NOMO-1 treated with dmso at 0.1 percent for 144 hours (cell line): ENCODE measurements around the gene KRT73.
"Not testable (repeated sequence)": the region's sequence is repeated elsewhere in the genome, so short reads cannot be mapped to it uniquely, and the experiment has no call there.

Experiments used
- DNase-seq: peaks from one replicate; lab custom pipeline; 2025; ENCODE audit not compliant: unreplicated experiment; lab: John Stamatoyannopoulos, UW

KRT73 gene

DNA sequence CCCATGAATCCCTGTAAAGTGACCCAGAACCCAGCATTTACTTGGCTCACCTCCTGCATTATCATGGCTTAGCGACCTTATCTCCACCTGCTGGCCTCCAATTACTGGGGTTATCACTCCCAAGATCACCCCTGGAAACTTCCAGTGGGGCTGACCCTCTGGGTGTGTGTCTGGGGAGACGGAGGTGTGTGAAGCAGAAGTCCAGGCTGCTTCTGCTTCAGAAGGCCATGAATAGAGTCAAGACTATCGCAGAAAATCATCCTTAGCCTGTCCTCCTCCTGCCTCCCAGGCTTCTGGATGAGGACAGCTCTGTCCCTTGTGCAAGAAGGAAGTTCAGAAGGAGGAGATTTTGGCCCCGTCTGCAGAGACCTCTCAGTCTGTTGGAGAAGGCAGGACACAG lies 16.7 kb downstream of the KRT73 start:
- DNase-seq: no peak

DNA sequence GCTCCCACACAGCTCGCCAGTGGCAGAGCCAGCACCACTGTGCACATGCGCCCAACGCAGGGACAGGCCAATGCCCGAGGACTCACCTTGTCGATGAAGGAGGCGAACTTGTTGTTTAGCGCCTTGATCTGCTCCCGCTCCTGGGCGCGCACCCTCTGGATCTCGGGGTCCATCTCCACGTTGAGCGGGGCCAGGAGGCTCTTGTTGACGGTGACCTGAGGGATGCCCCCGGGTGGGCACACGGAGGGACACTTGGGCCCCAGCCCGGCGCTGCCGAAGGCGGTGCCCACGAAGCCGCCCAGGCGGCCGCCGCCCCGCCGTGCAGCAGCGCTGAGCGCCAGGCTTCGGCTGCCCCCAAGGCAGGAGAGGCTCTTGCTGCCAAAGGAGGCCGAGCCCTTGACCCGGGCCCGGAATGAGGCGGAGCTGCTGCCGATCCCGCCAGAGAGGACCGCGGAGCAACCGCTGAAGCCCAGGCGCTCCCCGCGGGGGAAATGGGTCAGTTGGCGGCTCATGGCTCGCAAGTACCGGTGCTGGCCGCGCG lies 17.3 kb downstream of the KRT73 start, which contains the start of gene KRT72:
Gene KRT72, minus strand, starts transcription at position 523 of the 541 bp plus-strand sequence. Its CDS starts 11 bp downstream, at position 512.
- no peak for DNase-seq

DNA sequence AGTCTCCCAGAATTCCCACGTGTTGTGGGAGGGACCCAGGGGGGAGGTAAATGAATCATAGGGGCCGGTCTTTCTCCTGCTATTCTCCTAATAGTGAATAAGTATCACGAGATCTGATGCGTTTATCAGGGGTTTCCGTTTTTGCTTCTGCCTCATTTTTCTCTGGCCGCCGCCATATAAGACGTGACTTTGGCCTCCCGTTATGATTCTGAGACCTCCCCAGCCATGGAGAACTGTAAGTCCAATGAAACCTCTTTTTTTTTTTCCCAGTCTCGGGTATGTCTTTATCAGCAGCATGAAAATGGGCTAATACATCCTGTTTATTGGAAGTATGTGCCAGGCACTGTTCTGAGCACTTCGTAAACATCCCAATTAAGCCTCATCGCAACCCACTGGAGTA lies 17.9 kb downstream of the KRT73 start:
- DNase-seq: no peak

DNA sequence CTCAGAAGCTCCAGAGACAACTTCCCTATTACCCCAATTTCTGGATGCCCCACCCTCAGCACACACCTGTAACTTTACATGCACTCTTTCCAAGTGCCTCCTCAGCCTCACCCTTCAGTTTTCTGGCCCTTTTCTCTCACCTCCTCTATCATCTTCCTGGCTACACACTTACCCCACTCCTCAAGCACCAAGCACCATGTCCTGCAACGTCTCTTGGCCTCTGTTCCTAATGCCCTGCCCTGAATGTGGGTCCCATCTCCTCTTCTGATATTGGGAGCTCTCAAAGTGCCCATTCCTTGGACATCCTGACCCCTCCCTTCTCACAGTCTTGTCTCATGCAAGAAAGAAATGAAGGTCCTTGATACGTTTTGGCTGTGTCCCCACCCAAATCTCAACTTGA lies 18.3 kb downstream of the KRT73 start:
- DNase-seq: no peak

DNA sequence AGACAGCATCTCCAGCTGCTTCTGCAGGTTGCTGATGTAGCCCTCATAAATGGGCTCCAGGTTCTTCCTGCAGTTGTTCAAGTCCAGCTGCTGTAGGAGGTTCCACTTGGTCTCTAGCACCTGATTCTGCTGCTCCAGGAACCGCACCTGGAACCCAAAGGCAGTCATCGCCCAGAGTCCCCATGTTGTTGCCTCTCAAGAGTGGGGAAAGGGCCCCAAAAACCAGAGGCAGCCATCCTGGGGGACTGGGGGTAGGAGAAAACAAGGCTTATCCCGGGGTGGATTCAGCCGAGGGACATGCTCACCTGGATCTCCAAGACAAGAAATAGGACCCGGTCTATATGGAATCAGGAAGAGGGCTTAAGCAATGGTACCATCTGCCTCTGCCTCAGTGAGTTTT lies 19.4 kb downstream of the KRT73 start:
- DNase-seq: no peak

DNA sequence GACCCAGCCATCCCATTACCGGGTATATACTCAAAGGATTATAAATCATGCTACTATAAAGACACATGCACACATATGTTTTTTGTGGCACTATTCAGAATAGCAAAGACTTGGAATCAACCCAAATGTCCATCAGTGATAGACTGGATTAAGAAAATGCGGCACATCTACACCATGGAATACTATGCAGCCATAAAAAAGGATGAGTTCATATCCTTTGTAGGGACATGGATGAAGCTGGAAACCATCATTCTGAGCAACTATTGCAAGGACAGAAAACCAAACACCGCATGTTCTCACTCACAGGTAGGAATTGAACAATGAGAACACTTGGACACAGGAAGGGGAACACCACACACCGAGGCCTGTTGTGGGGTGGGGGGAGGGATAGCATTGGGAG lies 24.1 kb downstream of the KRT73 start:
- DNase-seq: not testable (repeated sequence)

DNA sequence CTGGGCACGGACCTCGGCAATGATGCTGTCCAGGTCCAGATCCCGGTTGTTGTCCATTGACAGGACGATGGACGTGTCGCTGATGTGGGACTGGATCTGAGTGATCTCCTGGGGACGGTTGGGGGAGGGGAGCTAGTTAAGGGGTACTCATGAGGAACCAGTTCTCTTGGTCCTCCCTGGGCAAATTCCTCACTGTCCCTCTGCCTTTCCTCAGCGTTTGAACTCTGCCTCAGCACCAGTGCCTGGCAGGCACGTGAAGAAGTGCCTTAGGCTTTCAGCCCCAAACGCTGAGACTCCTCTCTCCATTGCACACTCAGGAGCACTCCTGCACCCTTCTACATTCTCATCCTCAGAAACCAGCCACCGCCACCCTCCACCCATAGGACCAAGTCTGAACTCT lies 26.8 kb downstream of the KRT73 start:
- no peak for DNase-seq

DNA sequence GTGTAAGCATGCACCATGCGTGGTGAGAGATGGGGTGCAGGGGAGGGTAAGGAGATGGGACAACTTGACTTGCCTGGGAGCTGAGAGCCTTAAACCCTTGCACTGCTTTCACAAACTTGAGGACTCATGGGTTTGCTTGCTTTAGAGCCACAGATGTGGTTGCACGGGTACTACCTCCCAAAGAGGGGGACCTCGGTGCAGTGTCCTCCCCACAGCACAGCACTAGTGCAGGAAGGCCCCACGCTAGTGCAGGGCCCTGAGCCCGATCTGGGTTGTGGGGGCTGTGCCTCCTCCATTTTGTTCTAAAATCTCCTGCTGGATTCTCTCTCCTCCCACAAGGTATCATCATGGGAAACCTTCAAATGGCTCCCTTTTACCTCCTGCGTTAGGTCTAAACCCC lies 28.3 kb downstream of the KRT73 start:
- DNase-seq: no peak

DNA sequence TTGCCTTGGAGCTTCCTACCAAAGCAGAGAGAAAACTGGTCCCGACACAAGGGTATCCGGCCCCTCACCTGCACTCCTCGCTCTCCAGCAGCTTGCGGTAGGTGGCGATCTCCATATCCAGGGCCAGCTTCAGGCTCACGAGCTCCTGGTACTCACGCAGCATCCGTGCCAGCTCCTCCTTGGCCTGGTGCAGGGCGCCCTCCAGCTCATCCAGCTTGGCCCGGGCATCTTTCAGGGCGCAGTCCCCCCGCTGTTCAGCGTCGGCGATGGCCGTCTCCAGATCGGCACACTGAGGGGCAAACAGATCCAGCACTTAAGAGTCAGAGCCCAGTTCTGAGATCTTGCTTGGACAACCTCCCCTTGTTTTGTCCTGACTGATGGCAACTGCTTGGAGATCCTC lies 30.8 kb downstream of the KRT73 start:
- no peak for DNase-seq

DNA sequence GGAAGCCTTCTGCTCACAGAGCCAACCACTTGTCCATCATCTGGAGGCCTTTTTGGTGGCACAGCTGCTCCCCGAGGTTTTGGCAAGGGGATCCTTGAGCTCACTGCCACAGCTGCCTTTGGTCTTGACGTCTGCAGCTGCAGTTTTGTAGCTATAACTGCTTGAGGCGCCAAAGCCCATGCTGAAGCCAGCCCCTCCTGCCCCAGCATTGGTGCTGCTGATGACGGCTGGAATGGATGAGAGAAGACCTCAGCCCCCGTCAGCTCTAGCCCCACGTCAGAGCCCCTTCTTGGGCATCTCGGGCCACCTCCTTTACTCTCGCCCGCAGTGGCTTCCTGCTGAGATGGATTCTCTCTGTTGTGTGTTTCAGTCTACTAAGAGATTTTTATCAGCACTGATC lies 32.4 kb downstream of the KRT73 start:
- DNase-seq: no peak

DNA sequence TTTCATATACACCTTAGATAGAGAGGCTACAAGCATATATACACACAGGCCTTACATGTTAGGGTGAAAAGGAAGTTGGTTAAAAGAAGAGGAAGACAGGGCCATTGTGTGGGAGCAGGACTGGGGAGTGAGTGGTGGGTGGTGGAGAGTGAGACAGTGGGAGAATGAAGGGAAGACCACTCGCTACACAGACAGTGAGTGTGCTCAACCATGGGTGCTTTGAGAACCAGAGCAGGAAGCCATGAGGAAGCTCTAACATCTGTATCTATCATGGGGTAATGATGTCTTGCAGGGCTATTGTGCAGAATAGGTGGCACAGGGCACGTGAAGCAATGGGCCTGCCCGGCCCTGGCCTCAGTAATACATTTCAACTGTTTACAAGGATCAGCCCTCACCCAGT lies 33.3 kb downstream of the KRT73 start:
- no peak for DNase-seq

DNA sequence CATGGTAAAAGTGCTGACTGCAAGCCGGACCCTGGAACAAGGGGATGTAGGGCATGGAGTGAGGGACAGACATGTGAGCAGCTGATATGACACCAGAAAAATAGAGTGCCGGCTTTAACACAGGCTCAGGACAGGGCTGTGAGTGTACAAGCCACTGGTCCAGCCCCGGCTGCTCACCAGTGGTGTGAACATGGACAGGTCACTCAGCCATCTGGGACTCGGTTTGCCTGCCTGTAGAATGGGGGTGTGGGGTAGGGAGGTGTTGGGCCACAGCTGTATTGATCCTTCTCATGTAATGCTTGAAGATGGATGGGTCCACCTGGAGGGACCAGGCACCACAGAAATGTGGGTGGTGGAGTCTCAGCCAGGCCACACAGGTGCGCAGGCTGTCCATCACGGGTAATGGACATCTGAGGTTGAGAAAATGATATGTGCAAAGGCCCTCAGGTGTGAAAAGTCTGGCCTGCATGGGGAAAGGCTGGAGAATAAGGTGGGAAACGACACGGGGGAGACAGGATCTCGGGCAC lies 34.1 kb downstream of the KRT73 start:
- DNase-seq: no peak

DNA sequence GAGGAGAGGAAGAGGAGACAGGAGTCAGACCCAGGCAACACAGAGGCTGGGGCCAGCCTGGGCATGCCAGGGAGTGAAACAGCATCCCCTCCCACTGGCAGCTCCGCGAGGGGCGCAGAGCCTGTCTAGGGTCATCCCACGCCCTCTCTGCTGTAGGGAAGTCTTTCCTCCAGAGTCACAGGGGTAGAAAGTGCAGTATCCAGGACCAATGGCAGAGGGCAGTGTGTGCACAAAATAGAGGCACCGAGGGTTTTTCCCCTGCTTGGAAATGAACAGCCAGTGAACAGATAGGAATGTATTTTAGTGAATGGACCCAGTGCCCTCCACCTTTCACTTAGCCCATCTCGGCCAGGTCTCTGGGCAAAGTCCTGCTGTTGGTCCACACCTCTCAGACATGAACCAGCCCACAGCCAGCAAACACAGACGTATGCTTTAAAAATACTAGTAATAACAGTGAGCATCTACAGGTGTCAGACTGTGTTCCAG lies 35.3 kb downstream of the KRT73 start:
- DNase-seq: no peak

DNA sequence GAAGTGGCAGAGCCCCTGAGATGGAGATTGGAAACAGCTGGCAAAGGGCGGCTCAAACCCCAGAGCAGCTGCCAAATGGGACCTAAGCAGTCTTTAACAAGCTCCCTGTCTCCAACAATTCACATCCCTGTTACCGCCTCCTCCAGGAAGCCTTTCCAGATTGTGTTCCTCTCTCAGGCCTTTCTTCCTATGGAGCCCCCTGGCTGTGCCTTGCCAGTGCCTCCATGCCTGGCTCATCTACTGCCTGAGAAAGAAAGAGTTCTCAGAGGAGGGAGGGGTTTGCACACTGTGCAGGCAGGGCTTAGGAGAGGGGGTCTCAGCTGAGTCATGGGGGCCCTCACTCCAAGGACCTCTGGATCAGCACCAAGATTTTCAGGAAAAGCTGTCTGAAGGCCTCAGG lies 35.9 kb downstream of the KRT73 start:
- no peak for DNase-seq

DNA sequence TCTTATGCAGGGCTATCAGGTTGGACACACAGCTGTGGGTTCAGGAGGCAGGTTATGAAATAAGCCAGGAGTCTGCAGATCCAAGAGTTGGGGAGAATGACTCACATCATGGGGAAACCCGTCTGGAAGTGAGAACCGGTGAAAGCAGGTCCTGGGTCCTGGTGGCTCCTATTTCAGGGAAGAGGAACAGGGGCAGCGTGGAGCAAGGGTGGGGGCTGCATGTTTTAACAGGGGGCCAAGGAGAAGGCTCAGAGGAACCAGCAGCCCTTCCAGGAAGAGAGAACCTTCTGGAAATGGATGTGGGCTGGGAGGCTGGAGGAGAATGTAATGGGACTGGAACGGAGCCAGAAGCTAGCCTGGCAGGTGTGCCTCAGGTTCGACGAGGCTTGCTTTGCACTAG lies 36.9 kb downstream of the KRT73 start:
- no peak for DNase-seq

DNA sequence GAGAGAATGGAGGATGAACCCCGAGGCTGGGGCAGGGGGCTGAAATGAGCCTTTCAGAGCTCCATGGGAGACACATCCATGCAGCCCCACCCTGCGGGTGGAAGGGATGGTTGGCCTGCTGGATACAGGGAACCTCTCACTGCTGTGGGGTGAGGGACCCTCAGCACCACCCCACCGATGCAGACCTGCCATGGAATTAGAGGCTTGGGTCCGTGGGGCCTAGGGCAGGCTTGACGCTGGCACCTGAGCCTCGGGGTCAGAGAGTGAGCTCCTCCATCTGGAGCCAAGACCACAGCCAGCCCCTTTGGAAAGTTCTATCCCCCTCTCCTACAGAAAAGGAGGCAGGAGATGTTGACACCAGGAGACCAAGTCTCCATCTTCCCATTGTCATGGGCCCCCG lies 37.3 kb downstream of the KRT73 start:
- DNase-seq: no peak

DNA sequence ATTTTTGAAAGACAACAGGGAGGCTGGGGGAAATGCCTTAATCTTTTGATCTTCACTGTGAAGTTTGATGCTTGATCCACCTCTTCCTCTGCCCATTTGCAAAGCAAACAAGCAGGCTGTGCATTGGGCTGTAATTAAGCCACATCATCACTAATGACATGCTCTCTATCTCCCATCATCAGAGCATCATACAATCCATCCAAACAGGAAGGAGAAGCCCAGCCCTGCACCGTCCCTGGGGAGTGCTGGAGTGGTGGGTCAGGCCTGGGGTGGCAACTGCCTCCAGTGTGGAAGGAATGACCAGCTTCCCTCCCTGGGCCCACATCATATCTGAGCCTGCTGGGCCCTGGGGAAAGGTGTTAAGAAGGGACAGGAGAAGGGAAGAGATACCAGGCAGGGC lies 37.9 kb downstream of the KRT73 start:
- no peak for DNase-seq

DNA sequence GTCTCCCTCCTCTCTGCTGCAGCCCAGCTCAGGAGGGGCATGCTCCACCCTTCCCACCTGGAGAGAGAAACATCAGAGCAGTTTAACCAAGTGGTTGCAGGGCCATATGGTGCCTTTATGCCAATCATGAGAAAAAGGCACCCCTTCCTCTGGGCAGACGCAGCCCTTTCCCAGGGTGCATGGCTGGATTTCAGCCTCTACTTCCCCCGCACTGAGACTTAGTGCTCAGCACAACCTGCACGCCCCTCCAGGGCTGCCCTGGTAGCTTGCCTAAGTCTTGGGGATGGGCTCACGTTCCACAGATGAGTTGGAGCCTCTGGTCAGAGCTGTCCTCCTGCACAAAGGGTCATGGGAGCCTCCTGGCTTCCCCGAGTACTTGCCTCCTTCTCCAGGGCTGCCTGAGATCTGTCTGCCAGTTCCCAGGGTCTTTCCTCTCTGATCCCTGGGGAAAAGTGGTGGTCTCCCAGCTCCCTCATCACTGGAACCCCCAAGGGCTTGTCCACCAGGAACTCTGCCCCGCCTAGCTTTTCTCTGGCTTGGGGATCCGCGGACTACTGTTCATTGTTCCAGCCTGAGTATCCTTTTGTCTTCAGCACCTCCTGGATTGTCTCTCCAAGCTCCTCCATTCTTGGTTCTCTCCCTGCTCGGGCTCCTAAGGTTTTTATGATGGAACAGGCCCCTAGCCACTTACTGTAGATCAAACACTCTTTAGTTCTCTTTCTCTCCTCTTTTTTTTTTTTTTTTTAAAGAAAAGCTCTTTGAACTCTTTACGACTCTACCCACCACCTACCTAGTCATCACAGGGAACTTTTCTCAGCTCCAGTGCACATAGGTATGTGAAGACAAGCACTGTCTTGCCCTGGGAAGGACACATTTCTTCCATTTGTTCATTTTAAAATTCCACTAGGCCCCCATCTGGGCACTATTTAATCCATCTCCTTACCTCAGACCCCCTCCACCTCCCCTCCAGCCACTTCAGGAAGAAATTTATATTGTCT lies 38.6 kb downstream of the KRT73 start:
- DNase-seq: no peak

DNA sequence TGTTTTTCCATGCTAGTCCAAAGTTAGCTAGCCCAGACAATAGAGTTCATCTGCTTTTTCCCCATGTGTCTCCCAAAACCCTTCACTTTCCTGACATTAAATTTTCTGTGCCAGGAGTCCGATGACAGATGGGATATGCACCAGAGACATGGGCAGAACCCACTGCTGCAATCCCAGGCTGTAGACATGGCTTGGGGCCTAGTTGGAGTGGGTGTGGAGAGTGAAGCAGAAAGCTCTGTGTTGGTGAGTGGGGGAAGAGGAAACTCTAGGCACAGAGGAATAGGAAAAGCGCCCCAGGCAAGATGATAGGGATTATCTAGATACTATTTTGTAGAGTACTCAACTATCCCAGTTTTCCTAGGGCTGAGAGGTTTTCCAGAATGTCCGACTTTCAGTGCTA lies 39.9 kb downstream of the KRT73 start:
- no peak for DNase-seq

DNA sequence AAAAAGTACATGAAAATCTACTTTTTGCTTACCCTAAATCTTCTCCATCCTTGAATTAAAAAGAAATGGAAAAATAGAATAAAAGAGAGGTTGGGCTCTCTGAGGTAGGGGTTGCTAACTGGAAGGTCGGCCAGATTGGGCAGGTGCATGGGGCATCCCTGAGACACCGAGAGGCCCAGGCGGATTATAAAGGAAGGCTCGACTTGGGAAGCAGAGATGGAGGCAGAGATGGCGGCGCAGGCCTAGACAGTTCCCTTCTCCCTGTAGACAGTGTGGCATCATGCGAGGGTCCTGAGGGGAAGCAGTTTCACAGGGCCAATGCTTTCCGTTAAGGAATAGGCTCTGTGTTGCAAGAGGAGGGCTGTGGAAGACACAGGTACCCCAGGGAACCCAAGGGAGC lies 41.0 kb downstream of the KRT73 start:
- DNase-seq: no peak

DNA sequence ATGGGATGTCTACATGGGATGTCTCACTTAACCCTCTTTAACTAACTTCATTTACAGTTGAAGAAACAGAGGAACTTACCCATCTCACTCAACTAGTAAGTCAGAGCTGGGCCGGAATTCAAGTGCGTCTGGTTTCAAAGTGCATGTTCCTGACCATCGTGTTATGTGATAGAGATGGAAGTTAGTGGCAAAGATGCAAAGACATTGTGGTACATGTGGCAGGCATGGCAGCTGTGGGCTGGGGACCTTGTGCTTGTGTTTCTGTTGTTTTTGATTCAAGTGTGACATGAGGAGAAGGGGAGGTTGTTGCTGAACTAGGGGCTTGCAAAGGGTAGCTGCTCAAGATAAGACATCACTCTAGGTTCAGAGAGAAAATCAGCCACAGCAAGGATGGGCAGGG lies 42.4 kb downstream of the KRT73 start:
- DNase-seq: no peak

DNA sequence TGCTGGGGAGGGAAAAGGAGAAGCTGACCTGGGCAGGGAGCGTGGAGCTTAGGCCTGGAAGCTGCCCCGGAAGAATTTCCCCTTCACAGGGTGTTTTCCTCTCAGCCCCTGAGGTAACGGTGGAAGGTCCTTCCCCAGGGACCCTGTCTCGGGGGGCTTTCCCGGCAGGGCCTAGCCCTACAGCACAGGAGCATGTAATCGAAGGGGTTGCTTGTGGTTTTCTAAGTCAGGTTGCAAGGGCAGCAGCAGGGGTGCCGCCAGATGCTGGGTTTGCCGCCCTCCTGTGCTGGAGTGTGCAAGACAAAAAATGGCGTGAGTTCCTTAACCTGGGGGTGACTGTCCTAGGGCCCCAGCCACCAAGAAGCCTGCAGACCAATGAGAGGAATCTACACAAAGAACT lies 43.1 kb downstream of the KRT73 start:
- no peak for DNase-seq
